WTC11 (cell line): Measurements from ENCODE around the gene ZDHHC6. TPM values are rescaled to one million over a fixed set of nuclear protein-coding genes. Genes with fewer than 3 reads are reported as not detected.

Experiments
- ATAC-seq: fragments of 200-7000 bp; cut with Tn5 transposase; 2 replicates; pipeline ENCODE4 v1.10.0; 2021; ENCODE audit warnings: mild to moderate bottlenecking, moderate library complexity
- CTCF ChIA-PET: fragments of 300-600 bp; sonication (Branson Sonifier 250); formaldehyde crosslinking; loops from one replicate; lab custom pipeline; 2021; ENCODE audit warnings: antibody characterized with exemption; lab: Charles Lee
- POLR2A ChIA-PET: fragments of 350-600 bp; sonication (Branson Sonifier 250); formaldehyde crosslinking; loops from one replicate; lab custom pipeline; 2021; ENCODE audit warnings: antibody characterized with exemption; lab: Charles Lee
- DNase-seq: peaks from one replicate; pipeline ENCODE4 v3.0.0; 2021; ENCODE audit warnings: low spot score
- H3K27ac Mint-ChIP-seq: 2 replicates; pipeline ENCODE4 v1.8.0; 2021; ENCODE audit warnings: mixed read lengths
- H3K27me3 Mint-ChIP-seq: 2 replicates; pipeline ENCODE4 v1.8.0; 2021; ENCODE audit warnings: low read depth, mild to moderate bottlenecking, moderate library complexity, mixed read lengths
- H3K36me3 Mint-ChIP-seq: 2 replicates; pipeline ENCODE4 v1.8.0; 2021; ENCODE audit warnings: mixed read lengths
- H3K4me1 Mint-ChIP-seq: 2 replicates; pipeline ENCODE4 v1.8.0; 2022; ENCODE audit warnings: mixed read lengths
- H3K4me3 Mint-ChIP-seq: 2 replicates; pipeline ENCODE4 v1.8.0; 2021; ENCODE audit warnings: mild to moderate bottlenecking, moderate library complexity, mixed read lengths
- H3K9me3 Mint-ChIP-seq: 2 replicates; pipeline ENCODE4 v1.8.0; 2021; ENCODE audit warnings: mixed read lengths
- AR ChIP-seq: fragments of 250-450 bp; sonication (Bioruptor Pico); IDR thresholded peaks from 2 replicates; pipeline ENCODE4 v1.9.0; 2021; ENCODE audit warnings: mild to moderate bottlenecking
- ERG ChIP-seq: fragments of 250-450 bp; sonication (Bioruptor Pico); IDR thresholded peaks from 2 replicates; pipeline ENCODE4 v1.8.0; 2021; ENCODE audit warnings: mild to moderate bottlenecking
- FOXJ3 ChIP-seq: sonication (generic); formaldehyde crosslinking; IDR thresholded peaks from 2 replicates; pipeline ENCODE4 v1.9.0; 2021; ENCODE audit warnings: missing genetic modification reagents, mild to moderate bottlenecking, borderline replicate concordance
- JUN ChIP-seq: sonication (generic); formaldehyde crosslinking; IDR thresholded peaks from 2 replicates; pipeline ENCODE4 v1.8.0; 2023; ENCODE audit warnings: mild to moderate bottlenecking, missing genetic modification reagents
- NFE2L1 ChIP-seq: sonication (generic); formaldehyde crosslinking; IDR thresholded peaks from 2 replicates; pipeline ENCODE4 v1.8.1; 2023; ENCODE audit warnings: missing genetic modification reagents
- TCF7 ChIP-seq: sonication (generic); formaldehyde crosslinking; IDR thresholded peaks from 2 replicates; pipeline ENCODE4 v1.8.0; 2022; ENCODE audit warnings: mild to moderate bottlenecking, low read depth, missing genetic modification reagents, moderate library complexity
- TEAD1 ChIP-seq: sonication (generic); formaldehyde crosslinking; IDR thresholded peaks from 2 replicates; pipeline ENCODE4 v1.8.0; 2022; ENCODE audit warnings: mild to moderate bottlenecking, missing genetic modification reagents
- TEAD4 ChIP-seq: sonication (generic); formaldehyde crosslinking; IDR thresholded peaks from 2 replicates; pipeline ENCODE4 v1.8.0; 2022; ENCODE audit warnings: mild to moderate bottlenecking, missing genetic modification reagents
- ZNF121 ChIP-seq: sonication (generic); formaldehyde crosslinking; IDR thresholded peaks from 2 replicates; pipeline ENCODE4 v1.8.0; 2023; ENCODE audit warnings: missing genetic modification reagents
- ZNF138 ChIP-seq: sonication (generic); formaldehyde crosslinking; conservative IDR thresholded peaks from 2 replicates; pipeline ENCODE4 v1.8.1; 2022; ENCODE audit warnings: mild to moderate bottlenecking, moderate library complexity, missing genetic modification reagents
- ZNF263 ChIP-seq: sonication (generic); formaldehyde crosslinking; IDR thresholded peaks from 2 replicates; pipeline ENCODE4 v1.8.1; 2022; ENCODE audit warnings: low read depth, mild to moderate bottlenecking, moderate library complexity, missing genetic modification reagents
- ZNF423 ChIP-seq: fragments of 250-450 bp; sonication (Bioruptor Pico); IDR thresholded peaks from 2 replicates; pipeline ENCODE4 v2.1.2; 2022; ENCODE audit warnings: mild to moderate bottlenecking, moderate library complexity
- total RNA-seq: library from RNA; stranded (reverse); gene quantifications from 3 replicates; pipeline ENCODE4 v1.2.3, GENCODE V29; 2021
- TF ChIP-seq, protein P1 (sequence below): sonication (generic); formaldehyde crosslinking; IDR thresholded peaks from 2 replicates; pipeline ENCODE4 v1.8.0; 2022; ENCODE audit warnings: missing genetic modification reagents
- TF ChIP-seq, protein P2 (sequence below): sonication (generic); formaldehyde crosslinking; conservative IDR thresholded peaks from 2 replicates; pipeline ENCODE4 v1.8.1; 2022; ENCODE audit warnings: mild to moderate bottlenecking, missing genetic modification reagents
- TF ChIP-seq, protein P3 (sequence below): fragments of 250-450 bp; sonication (Bioruptor Pico); IDR thresholded peaks from 2 replicates; pipeline ENCODE4 v1.9.0; 2021; ENCODE audit warnings: mild to moderate bottlenecking, borderline replicate concordance
- TF ChIP-seq, protein P4 (sequence below): sonication (generic); formaldehyde crosslinking; IDR thresholded peaks from 2 replicates; pipeline ENCODE4 v1.8.1; 2023; ENCODE audit warnings: mild to moderate bottlenecking, missing genetic modification reagents
- TF ChIP-seq, protein P5 (sequence below): sonication (generic); formaldehyde crosslinking; IDR thresholded peaks from 2 replicates; pipeline ENCODE4 v1.8.0; 2022; ENCODE audit warnings: mild to moderate bottlenecking, missing genetic modification reagents
- TF ChIP-seq, protein P6 (sequence below): sonication (generic); formaldehyde crosslinking; IDR thresholded peaks from 2 replicates; pipeline ENCODE4 v1.8.1; 2023; ENCODE audit warnings: mild to moderate bottlenecking, moderate library complexity, missing genetic modification reagents

Gene ZDHHC6
- total RNA-seq, 1 experiment from 2014 or later = 22.1 TPM

DNA sequence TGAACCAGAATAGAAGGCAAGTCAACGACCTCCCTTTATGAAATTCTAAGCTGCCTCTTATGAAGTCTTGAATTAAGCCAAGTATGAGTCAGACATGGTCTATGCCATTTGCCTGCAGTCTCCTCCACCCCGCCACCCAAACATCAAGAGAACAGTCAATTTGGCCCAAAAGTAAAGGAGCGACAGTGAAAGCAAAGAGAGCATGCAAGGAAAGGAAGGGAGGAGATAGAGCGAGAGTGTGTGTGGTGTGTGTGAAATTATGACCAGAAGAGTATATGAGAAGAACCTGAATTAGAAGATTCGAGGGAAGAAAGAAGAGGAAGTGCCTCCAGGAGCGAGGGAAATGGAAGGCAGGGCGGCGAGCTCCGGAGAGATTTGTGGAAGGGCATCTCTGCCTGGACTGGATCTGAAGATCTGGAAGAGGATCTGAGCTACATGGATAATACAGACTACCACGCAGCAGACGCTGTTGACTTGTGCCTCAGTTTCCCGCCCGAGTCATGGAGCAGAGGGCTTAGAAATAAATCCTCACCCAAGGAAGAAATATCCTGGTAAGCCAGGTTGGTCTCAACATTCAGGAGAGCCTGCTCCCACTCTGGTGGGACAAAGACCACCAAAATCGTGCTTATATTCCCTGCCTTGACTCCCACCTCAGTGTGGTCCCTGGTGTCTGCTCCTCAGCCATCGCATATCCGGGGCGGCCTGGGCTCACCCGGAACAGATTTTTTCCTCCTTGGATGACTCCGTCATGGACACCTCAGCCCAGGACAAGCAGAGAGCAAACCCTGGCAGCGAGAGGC is 459 bp downstream of the ZDHHC6 start:
- H3K27me3 Mint-ChIP-seq = no peaks in the 10 kb centered on the region; the same call in 1 of the 2 replicates
- ATAC-seq (no peak), DNase-seq (no peak)
- no peaks in the 10 kb centered on the region for H3K9me3 Mint-ChIP-seq
- ChIA-PET POLR2A (no interaction called here), CTCF (interaction anchor here (0.8 to 1.7 kb wide), 3 partner anchors 11 to 139 kb away, joined by 3 to 7 read pairs (median 3); no protein-coding TSS in a partner anchor)
- TF ChIP-seq, protein P1, sequence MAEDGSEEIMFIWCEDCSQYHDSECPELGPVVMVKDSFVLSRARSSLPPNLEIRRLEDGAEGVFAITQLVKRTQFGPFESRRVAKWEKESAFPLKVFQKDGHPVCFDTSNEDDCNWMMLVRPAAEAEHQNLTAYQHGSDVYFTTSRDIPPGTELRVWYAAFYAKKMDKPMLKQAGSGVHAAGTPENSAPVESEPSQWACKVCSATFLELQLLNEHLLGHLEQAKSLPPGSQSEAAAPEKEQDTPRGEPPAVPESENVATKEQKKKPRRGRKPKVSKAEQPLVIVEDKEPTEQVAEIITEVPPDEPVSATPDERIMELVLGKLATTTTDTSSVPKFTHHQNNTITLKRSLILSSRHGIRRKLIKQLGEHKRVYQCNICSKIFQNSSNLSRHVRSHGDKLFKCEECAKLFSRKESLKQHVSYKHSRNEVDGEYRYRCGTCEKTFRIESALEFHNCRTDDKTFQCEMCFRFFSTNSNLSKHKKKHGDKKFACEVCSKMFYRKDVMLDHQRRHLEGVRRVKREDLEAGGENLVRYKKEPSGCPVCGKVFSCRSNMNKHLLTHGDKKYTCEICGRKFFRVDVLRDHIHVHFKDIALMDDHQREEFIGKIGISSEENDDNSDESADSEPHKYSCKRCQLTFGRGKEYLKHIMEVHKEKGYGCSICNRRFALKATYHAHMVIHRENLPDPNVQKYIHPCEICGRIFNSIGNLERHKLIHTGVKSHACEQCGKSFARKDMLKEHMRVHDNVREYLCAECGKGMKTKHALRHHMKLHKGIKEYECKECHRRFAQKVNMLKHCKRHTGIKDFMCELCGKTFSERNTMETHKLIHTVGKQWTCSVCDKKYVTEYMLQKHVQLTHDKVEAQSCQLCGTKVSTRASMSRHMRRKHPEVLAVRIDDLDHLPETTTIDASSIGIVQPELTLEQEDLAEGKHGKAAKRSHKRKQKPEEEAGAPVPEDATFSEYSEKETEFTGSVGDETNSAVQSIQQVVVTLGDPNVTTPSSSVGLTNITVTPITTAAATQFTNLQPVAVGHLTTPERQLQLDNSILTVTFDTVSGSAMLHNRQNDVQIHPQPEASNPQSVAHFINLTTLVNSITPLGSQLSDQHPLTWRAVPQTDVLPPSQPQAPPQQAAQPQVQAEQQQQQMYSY (CRISPR knock-in tag) = no peak
- TF ChIP-seq, protein P2, sequence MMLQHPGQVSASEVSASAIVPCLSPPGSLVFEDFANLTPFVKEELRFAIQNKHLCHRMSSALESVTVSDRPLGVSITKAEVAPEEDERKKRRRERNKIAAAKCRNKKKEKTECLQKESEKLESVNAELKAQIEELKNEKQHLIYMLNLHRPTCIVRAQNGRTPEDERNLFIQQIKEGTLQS (CRISPR knock-in tag) = no peak
- TF ChIP-seq JUN (no peak), ERG (CRISPR knock-in tag) (no peak), ZNF423 (no peak)
- TF ChIP-seq, protein P3, sequence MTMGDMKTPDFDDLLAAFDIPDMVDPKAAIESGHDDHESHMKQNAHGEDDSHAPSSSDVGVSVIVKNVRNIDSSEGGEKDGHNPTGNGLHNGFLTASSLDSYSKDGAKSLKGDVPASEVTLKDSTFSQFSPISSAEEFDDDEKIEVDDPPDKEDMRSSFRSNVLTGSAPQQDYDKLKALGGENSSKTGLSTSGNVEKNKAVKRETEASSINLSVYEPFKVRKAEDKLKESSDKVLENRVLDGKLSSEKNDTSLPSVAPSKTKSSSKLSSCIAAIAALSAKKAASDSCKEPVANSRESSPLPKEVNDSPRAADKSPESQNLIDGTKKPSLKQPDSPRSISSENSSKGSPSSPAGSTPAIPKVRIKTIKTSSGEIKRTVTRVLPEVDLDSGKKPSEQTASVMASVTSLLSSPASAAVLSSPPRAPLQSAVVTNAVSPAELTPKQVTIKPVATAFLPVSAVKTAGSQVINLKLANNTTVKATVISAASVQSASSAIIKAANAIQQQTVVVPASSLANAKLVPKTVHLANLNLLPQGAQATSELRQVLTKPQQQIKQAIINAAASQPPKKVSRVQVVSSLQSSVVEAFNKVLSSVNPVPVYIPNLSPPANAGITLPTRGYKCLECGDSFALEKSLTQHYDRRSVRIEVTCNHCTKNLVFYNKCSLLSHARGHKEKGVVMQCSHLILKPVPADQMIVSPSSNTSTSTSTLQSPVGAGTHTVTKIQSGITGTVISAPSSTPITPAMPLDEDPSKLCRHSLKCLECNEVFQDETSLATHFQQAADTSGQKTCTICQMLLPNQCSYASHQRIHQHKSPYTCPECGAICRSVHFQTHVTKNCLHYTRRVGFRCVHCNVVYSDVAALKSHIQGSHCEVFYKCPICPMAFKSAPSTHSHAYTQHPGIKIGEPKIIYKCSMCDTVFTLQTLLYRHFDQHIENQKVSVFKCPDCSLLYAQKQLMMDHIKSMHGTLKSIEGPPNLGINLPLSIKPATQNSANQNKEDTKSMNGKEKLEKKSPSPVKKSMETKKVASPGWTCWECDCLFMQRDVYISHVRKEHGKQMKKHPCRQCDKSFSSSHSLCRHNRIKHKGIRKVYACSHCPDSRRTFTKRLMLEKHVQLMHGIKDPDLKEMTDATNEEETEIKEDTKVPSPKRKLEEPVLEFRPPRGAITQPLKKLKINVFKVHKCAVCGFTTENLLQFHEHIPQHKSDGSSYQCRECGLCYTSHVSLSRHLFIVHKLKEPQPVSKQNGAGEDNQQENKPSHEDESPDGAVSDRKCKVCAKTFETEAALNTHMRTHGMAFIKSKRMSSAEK (CRISPR knock-in tag) = no peak
- peak overlapping the region; percentile 93 for H3K4me3 Mint-ChIP-seq
- H3K27ac Mint-ChIP-seq = peak overlapping the region; percentile 95
- H3K36me3 Mint-ChIP-seq = peaks cover 30% of the 10 kb centered on the region
- peaks cover 16% of the 10 kb centered on the region for H3K4me1 Mint-ChIP-seq

DNA sequence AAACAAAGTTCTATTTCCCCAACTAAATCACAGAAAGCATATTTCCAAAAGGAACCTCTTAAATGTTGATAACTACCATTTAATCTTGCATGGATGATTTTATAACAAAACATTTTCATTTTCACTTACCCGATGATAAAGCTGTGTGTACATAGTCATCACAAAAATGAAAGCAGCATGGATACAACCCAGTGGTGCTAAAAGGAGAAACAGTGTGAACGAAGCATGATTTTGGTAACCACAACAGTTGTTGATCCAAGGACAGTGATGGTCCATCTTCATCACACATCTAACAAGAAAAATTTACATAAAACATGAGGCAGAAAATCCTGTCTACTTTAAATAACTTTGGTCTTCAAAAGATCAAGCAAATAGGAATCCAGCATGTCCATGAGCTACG is 4.7 kb downstream of the ZDHHC6 start:
- ChIA-PET CTCF (interaction anchor here (2.5 kb wide), 1 partner anchor 30 kb away, joined by 9 read pairs; no protein-coding TSS in a partner anchor), POLR2A (no interaction called here)
- H3K36me3 Mint-ChIP-seq = peaks cover 46% of the 10 kb centered on the region
- TF ChIP-seq ZNF121 (CRISPR knock-in tag) (no peak), FOXJ3 (CRISPR knock-in tag) (no peak), ZNF263 (no peak), TEAD4 (CRISPR knock-in tag) (no peak), TEAD1 (CRISPR knock-in tag) (no peak), TCF7 (no peak), ZNF138 (no peak), AR (no peak), NFE2L1 (CRISPR knock-in tag) (no peak)
- TF ChIP-seq, protein P4, sequence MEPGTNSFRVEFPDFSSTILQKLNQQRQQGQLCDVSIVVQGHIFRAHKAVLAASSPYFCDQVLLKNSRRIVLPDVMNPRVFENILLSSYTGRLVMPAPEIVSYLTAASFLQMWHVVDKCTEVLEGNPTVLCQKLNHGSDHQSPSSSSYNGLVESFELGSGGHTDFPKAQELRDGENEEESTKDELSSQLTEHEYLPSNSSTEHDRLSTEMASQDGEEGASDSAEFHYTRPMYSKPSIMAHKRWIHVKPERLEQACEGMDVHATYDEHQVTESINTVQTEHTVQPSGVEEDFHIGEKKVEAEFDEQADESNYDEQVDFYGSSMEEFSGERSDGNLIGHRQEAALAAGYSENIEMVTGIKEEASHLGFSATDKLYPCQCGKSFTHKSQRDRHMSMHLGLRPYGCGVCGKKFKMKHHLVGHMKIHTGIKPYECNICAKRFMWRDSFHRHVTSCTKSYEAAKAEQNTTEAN (CRISPR knock-in tag) = no peak
- TF ChIP-seq, protein P5, sequence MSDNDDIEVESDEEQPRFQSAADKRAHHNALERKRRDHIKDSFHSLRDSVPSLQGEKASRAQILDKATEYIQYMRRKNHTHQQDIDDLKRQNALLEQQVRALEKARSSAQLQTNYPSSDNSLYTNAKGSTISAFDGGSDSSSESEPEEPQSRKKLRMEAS (CRISPR knock-in tag) = no peak
- TF ChIP-seq, protein P6, sequence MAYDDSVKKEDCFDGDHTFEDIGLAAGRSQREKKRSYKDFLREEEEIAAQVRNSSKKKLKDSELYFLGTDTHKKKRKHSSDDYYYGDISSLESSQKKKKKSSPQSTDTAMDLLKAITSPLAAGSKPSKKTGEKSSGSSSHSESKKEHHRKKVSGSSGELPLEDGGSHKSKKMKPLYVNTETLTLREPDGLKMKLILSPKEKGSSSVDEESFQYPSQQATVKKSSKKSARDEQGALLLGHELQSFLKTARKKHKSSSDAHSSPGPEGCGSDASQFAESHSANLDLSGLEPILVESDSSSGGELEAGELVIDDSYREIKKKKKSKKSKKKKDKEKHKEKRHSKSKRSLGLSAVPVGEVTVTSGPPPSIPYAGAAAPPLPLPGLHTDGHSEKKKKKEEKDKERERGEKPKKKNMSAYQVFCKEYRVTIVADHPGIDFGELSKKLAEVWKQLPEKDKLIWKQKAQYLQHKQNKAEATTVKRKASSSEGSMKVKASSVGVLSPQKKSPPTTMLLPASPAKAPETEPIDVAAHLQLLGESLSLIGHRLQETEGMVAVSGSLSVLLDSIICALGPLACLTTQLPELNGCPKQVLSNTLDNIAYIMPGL (CRISPR knock-in tag) = no peak

More for the DNA sequence above, 4.7 kb downstream of the ZDHHC6 start:
- H3K9me3 Mint-ChIP-seq = no peaks in the 10 kb centered on the region
- no peak overlapping the region for H3K27ac Mint-ChIP-seq
- no peak overlapping the region for H3K4me3 Mint-ChIP-seq
- no peak for DNase-seq
- H3K27me3 Mint-ChIP-seq = no peaks in the 10 kb centered on the region; the same call in 1 of the 2 replicates
- peaks cover 9% of the 10 kb centered on the region for H3K4me1 Mint-ChIP-seq
- no peak for ATAC-seq
